HepG2 (cell line): ENCODE data around the gene DUS3L. TPM values are rescaled to one million over a fixed set of nuclear protein-coding genes. Genes with fewer than 3 reads are reported as not detected.

ENCODE experiments used
- BORCS8-MEF2B ChIP-seq: sonication (generic); formaldehyde crosslinking; IDR thresholded peaks from 2 replicates; pipeline ENCODE4 v1.8.0; 2022; ENCODE audit warnings: mild to moderate bottlenecking, missing genetic modification reagents
- GATAD1 ChIP-seq: IDR thresholded peaks from 2 replicates; pipeline ENCODE4 v1.6.1; 2016; ENCODE audit warnings: missing genetic modification reagents, missing compliant biosample characterization
- HIVEP1 ChIP-seq: sonication (generic); formaldehyde crosslinking; IDR thresholded peaks from 2 replicates; pipeline ENCODE4 v1.4.0; 2020; ENCODE audit warnings: mild to moderate bottlenecking, missing genetic modification reagents
- KDM5A ChIP-seq: fragments of 200-600 bp; sonication (generic); IDR thresholded peaks from 2 replicates; pipeline ENCODE4 v1.7.0; 2018; ENCODE audit warnings: antibody characterized with exemption, mild to moderate bottlenecking, low read length, borderline replicate concordance
- MIER3 ChIP-seq: IDR thresholded peaks from 2 replicates; pipeline ENCODE4 v1.6.1; 2016; ENCODE audit warnings: missing compliant biosample characterization, borderline replicate concordance
- MTA3 ChIP-seq: sonication (generic); formaldehyde crosslinking; IDR thresholded peaks from 2 replicates; pipeline ENCODE4 v1.4.0; 2020; ENCODE audit warnings: missing genetic modification reagents
- POLR2G ChIP-seq: fragments of 200-400 bp; formaldehyde crosslinking; IDR thresholded peaks from 2 replicates; pipeline ENCODE4 v1.6.1; 2018; ENCODE audit warnings: mild to moderate bottlenecking, low read depth, low read length, moderate library complexity
- RBM22 ChIP-seq: fragments of 200-400 bp; formaldehyde crosslinking; optimal IDR thresholded peaks from 2 replicates; pipeline ENCODE3; 2017; ENCODE audit warnings: mild to moderate bottlenecking, low read length, moderate library complexity
- RFX3 ChIP-seq: IDR thresholded peaks from 2 replicates; pipeline ENCODE4 v1.6.1; 2016; ENCODE audit warnings: missing biosample characterization, missing genetic modification reagents
- ZNF451 ChIP-seq: sonication (generic); formaldehyde crosslinking; IDR thresholded peaks from 2 replicates; pipeline ENCODE4 v1.5.0; 2020; ENCODE audit warnings: mild to moderate bottlenecking, missing genetic modification reagents
- ZNF546 ChIP-seq: sonication (generic); formaldehyde crosslinking; conservative IDR thresholded peaks from 2 replicates; pipeline ENCODE4 v1.8.1; 2023; ENCODE audit warnings: mild to moderate bottlenecking, missing genetic modification reagents
- ZNF772 ChIP-seq: sonication (generic); formaldehyde crosslinking; IDR thresholded peaks from 2 replicates; pipeline ENCODE4 v1.5.0; 2020; ENCODE audit warnings: mild to moderate bottlenecking, missing genetic modification reagents
- ZNF781 ChIP-seq: sonication (generic); formaldehyde crosslinking; IDR thresholded peaks from 2 replicates; pipeline ENCODE4 v1.5.1; 2020; ENCODE audit warnings: borderline replicate concordance, mild to moderate bottlenecking, missing genetic modification reagents; ENCODE audit errors: not compliant biosample characterization
- polyA plus RNA-seq, 8 experiments: library from polyadenylated mRNA; depleted of rRNA in 3 of 8; stranded (reverse) in 7 of 8; unstranded in 1 of 8; fragments of >200 nt; fragmentation: Illumina TruSeq in 4 of 8; extraction: Trizol in 4 of 8; gene quantifications; 2 replicates each; pipeline versions ENCODE4 v1.2.1 to v1.2.3, GENCODE V29; 2011 to 2016; ENCODE audit warnings: low read depth in 4 of 8, missing spikeins in 1 of 8, mixed read lengths in 1 of 8; ENCODE audit not compliant: insufficient read depth in 1 of 8
- total RNA-seq, 5 experiments: library from RNA; depleted of rRNA; stranded (reverse); fragments of >200 nt; fragmentation: Illumina TruSeq; extraction: Trizol; gene quantifications; 2 replicates each; pipeline ENCODE4 v1.2.3, GENCODE V29; 2016; ENCODE audit warnings: low read depth in 1 of 5
- TF ChIP-seq, protein P1 (sequence below): sonication (generic); formaldehyde crosslinking; conservative IDR thresholded peaks from 2 replicates; pipeline ENCODE4 v1.8.0; 2022; ENCODE audit warnings: mild to moderate bottlenecking, moderate library complexity, missing genetic modification reagents
- TF ChIP-seq, protein P2 (sequence below): sonication (generic); formaldehyde crosslinking; IDR thresholded peaks from 2 replicates; pipeline ENCODE4 v1.4.0; 2020; ENCODE audit warnings: missing genetic modification reagents, low read depth, mild to moderate bottlenecking, borderline replicate concordance
- TF ChIP-seq, protein P3 (sequence below): sonication (generic); formaldehyde crosslinking; IDR thresholded peaks from 2 replicates; pipeline ENCODE4 v1.5.0; 2020; ENCODE audit warnings: mild to moderate bottlenecking, missing genetic modification reagents, borderline replicate concordance
- TF ChIP-seq, protein P4 (sequence below): IDR thresholded peaks from 2 replicates; pipeline ENCODE4 v1.6.1; 2016; ENCODE audit warnings: mild to moderate bottlenecking, missing biosample characterization, missing genetic modification reagents

The DUS3L gene
- total and polyA plus RNA-seq, 2 of the 13 experiments (the other 11 are each of a cell fraction or from before 2014, with no cell fraction given), result 13.3 to 25.1 TPM

DNA sequence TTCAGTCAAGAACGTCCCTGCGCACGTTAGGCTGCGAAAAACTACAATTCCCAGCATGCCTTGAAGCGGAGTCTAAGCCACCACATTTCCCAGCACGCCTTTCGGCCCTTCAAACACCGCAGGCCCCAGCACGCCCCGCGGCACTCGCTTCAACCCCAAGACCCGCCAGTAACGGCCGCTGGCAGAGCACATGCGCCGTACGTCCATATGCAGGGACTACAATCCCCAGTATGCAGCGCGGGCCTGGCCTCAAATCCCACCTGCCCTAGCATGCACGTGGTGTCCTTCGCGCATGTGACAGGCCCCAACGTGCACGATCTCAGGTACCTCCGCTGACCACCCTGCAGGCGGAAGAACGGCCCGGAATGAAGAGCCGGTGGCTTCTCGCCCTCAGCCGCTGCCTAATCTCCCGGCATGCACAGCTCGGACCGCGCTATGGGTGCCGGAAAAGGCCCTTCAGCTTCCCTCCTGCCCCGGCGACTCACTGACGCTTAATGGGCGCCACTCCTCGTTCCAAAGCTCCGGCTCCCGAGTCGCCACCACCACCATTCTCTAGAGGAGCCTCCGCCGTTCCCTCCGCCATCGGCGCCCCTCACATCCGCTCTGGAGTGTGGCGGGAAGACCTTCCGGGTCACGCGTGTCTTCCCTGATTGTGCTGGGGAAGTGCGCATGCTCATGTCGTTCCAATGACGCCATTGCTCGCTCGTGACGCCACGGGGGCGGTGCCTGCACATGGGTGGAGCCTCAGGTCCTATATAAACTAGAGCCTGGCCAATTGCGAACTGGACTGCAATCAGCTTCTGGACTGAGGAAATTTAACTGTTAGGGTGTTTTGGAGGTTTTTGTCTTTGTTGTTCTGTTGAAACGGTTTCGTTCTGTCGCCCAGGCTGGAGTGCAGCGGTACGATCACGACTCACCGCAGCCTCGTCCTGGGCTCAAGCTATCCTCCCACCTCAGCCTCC lies at the start of gene DUS3L (continued):
- TF ChIP-seq, protein P1, sequence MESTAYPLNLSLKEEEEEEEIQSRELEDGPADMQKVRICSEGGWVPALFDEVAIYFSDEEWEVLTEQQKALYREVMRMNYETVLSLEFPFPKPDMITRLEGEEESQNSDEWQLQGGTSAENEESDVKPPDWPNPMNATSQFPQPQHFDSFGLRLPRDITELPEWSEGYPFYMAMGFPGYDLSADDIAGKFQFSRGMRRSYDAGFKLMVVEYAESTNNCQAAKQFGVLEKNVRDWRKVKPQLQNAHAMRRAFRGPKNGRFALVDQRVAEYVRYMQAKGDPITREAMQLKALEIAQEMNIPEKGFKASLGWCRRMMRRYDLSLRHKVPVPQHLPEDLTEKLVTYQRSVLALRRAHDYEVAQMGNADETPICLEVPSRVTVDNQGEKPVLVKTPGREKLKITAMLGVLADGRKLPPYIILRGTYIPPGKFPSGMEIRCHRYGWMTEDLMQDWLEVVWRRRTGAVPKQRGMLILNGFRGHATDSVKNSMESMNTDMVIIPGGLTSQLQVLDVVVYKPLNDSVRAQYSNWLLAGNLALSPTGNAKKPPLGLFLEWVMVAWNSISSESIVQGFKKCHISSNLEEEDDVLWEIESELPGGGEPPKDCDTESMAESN, result peak; percentile 97
- TF ChIP-seq ZNF546 (CRISPR knock-in tag), result peak; percentile 75; the same call in 1 of the 2 replicates
- TF ChIP-seq RBM22, result no peak
- peak; percentile 88 for TF ChIP-seq ZNF772 (CRISPR knock-in tag)
- peak; percentile 87 for TF ChIP-seq POLR2G
- TF ChIP-seq ZNF781 (CRISPR knock-in tag), result peak; percentile 87
- TF ChIP-seq, protein P2, sequence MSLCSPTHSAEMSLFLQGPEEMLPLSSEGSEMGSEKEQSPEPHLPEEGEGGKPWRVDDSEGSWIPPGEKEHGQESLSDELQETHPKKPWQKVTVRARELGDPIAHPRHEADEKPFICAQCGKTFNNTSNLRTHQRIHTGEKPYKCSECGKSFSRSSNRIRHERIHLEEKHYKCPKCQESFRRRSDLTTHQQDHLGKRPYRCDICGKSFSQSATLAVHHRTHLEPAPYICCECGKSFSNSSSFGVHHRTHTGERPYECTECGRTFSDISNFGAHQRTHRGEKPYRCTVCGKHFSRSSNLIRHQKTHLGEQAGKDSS (CRISPR knock-in tag), result peak; percentile 44; the same call in 1 of the 2 replicates
- 0 out of 2 replicates have a peak, but pooled peaks have one; percentile 68 for TF ChIP-seq KDM5A
- peak; percentile 65; the same call in 1 of the 2 replicates for TF ChIP-seq MIER3 (CRISPR knock-in tag)
- no peak for TF ChIP-seq MTA3 (CRISPR knock-in tag)
- TF ChIP-seq BORCS8-MEF2B (CRISPR knock-in tag), result peak; percentile 38
- 0 out of 2 replicates have a peak, but pooled peaks have one; percentile 17 for TF ChIP-seq RFX3 (CRISPR knock-in tag)
- peak; percentile 89 for TF ChIP-seq HIVEP1 (CRISPR knock-in tag)
- TF ChIP-seq, protein P3, sequence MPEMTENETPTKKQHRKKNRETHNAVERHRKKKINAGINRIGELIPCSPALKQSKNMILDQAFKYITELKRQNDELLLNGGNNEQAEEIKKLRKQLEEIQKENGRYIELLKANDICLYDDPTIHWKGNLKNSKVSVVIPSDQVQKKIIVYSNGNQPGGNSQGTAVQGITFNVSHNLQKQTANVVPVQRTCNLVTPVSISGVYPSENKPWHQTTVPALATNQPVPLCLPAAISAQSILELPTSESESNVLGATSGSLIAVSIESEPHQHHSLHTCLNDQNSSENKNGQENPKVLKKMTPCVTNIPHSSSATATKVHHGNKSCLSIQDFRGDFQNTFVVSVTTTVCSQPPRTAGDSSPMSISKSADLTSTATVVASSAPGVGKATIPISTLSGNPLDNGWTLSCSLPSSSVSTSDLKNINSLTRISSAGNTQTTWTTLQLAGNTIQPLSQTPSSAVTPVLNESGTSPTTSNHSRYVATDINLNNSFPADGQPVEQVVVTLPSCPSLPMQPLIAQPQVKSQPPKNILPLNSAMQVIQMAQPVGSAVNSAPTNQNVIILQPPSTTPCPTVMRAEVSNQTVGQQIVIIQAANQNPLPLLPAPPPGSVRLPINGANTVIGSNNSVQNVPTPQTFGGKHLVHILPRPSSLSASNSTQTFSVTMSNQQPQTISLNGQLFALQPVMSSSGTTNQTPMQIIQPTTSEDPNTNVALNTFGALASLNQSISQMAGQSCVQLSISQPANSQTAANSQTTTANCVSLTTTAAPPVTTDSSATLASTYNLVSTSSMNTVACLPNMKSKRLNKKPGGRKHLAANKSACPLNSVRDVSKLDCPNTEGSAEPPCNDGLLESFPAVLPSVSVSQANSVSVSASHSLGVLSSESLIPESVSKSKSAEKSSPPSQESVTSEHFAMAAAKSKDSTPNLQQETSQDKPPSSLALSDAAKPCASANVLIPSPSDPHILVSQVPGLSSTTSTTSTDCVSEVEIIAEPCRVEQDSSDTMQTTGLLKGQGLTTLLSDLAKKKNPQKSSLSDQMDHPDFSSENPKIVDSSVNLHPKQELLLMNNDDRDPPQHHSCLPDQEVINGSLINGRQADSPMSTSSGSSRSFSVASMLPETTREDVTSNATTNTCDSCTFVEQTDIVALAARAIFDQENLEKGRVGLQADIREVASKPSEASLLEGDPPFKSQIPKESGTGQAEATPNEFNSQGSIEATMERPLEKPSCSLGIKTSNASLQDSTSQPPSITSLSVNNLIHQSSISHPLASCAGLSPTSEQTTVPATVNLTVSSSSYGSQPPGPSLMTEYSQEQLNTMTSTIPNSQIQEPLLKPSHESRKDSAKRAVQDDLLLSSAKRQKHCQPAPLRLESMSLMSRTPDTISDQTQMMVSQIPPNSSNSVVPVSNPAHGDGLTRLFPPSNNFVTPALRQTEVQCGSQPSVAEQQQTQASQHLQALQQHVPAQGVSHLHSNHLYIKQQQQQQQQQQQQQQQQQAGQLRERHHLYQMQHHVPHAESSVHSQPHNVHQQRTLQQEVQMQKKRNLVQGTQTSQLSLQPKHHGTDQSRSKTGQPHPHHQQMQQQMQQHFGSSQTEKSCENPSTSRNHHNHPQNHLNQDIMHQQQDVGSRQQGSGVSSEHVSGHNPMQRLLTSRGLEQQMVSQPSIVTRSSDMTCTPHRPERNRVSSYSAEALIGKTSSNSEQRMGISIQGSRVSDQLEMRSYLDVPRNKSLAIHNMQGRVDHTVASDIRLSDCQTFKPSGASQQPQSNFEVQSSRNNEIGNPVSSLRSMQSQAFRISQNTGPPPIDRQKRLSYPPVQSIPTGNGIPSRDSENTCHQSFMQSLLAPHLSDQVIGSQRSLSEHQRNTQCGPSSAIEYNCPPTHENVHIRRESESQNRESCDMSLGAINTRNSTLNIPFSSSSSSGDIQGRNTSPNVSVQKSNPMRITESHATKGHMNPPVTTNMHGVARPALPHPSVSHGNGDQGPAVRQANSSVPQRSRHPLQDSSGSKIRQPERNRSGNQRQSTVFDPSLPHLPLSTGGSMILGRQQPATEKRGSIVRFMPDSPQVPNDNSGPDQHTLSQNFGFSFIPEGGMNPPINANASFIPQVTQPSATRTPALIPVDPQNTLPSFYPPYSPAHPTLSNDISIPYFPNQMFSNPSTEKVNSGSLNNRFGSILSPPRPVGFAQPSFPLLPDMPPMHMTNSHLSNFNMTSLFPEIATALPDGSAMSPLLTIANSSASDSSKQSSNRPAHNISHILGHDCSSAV (CRISPR knock-in tag), result no peak
- TF ChIP-seq, protein P4, sequence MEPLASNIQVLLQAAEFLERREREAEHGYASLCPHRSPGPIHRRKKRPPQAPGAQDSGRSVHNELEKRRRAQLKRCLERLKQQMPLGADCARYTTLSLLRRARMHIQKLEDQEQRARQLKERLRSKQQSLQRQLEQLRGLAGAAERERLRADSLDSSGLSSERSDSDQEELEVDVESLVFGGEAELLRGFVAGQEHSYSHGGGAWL (CRISPR knock-in tag), result peak; percentile 99
- TF ChIP-seq ZNF451 (CRISPR knock-in tag), result 0 out of 2 replicates have a peak, but pooled peaks have one; percentile 70
- peak; percentile 86 for TF ChIP-seq GATAD1 (CRISPR knock-in tag)
